ENCODE results near the gene TPSG1.
"Not testable (repeated sequence)": the region's sequence is repeated elsewhere in the genome, so short reads cannot be mapped to it uniquely, and the experiment has no call there.

Gene TPSG1

GRCh38 chr16:1256296-1256873 is 31.3 kb upstream of the TPSG1 start:
- not testable (repeated sequence) for H3K36me3 ChIP-seq (ENCODE audit: control insufficient read depth, insufficient read depth, low read length); H2AK5ac ChIP-seq (ENCODE audit: low read length); H3K4me1 ChIP-seq (ENCODE audit: control insufficient read depth, low read depth, low read length); DNase-seq; H3K9ac ChIP-seq (ENCODE audit: low read length); H3K23ac ChIP-seq (ENCODE audit: low read length); H3K4me3 ChIP-seq (ENCODE audit: low read length); H2BK15ac ChIP-seq (replicated peaks; ENCODE audit: low read depth); H3K56ac ChIP-seq (ENCODE audit: low read length); H3K4me2 ChIP-seq (ENCODE audit: low read length); H3K4ac ChIP-seq (ENCODE audit: low read depth, low read length); H3K79me2 ChIP-seq (ENCODE audit: control insufficient read depth, insufficient read depth, low read length); H3K18ac ChIP-seq (ENCODE audit: low read length); H4K8ac ChIP-seq (ENCODE audit: low read depth, low read length); H3K27ac ChIP-seq (ENCODE audit: low read depth, low read length); H2BK120ac ChIP-seq (ENCODE audit: low read depth, low read length); H2BK5ac ChIP-seq (ENCODE audit: low read length); H4K5ac ChIP-seq (ENCODE audit: low read length); H3K79me1 ChIP-seq (ENCODE audit: low read length)
- no CpG with 5 or more reads among the region's 23 CpGs for WGBS (ENCODE audit: extremely low coverage, insufficient coverage, low lambda C conversion rate)
- peaks cover 20% of the 10 kb centered on the region for H3K27me3 ChIP-seq (ENCODE audit: insufficient read depth, low read length, poor library complexity)

GRCh38 chr16:1255276-1256122 is 30.4 kb upstream of the TPSG1 start, which contains the start of gene TPSD1:
Gene TPSD1, plus strand, starts transcription at chr16:1256069. Its CDS starts 212 bp downstream, at chr16:1256281.
- not testable (repeated sequence) for DNase-seq; H4K8ac ChIP-seq (ENCODE audit: low read depth, low read length); H3K56ac ChIP-seq (ENCODE audit: low read length); H2BK15ac ChIP-seq (replicated peaks; ENCODE audit: low read depth); H3K4me2 ChIP-seq (ENCODE audit: low read length); H4K5ac ChIP-seq (ENCODE audit: low read length); H3K4me1 ChIP-seq (ENCODE audit: control insufficient read depth, low read depth, low read length); H2BK120ac ChIP-seq (ENCODE audit: low read depth, low read length); H3K4ac ChIP-seq (ENCODE audit: low read depth, low read length); H2BK5ac ChIP-seq (ENCODE audit: low read length); H3K9ac ChIP-seq (ENCODE audit: low read length); H3K27ac ChIP-seq (ENCODE audit: low read depth, low read length); H3K18ac ChIP-seq (ENCODE audit: low read length); H3K36me3 ChIP-seq (ENCODE audit: control insufficient read depth, insufficient read depth, low read length); H3K79me1 ChIP-seq (ENCODE audit: low read length); H3K4me3 ChIP-seq (ENCODE audit: low read length); H3K79me2 ChIP-seq (ENCODE audit: control insufficient read depth, insufficient read depth, low read length); H2AK5ac ChIP-seq (ENCODE audit: low read length); H3K23ac ChIP-seq (ENCODE audit: low read length)
- no CpG with 5 or more reads among the region's 26 CpGs for WGBS (ENCODE audit: extremely low coverage, insufficient coverage, low lambda C conversion rate)
- peaks cover 16% of the 10 kb centered on the region for H3K27me3 ChIP-seq (ENCODE audit: insufficient read depth, low read length, poor library complexity)

- H3K23ac ChIP-seq (ENCODE audit: low read length); DNase-seq: not testable (repeated sequence)
- WGBS (ENCODE audit: extremely low coverage, insufficient coverage, low lambda C conversion rate), result no CpG with 5 or more reads among the region's 3 CpGs
Measured at GRCh38 chr16:1254821-1255220, 29.8 kb upstream of the TPSG1 start.

GRCh38 chr16:1253701-1254364 is 28.8 kb upstream of the TPSG1 start:
- H3K4ac ChIP-seq (ENCODE audit: low read depth, low read length); H3K4me2 ChIP-seq (ENCODE audit: low read length); H2BK120ac ChIP-seq (ENCODE audit: low read depth, low read length); H4K5ac ChIP-seq (ENCODE audit: low read length); H3K23ac ChIP-seq (ENCODE audit: low read length); H3K27me3 ChIP-seq (ENCODE audit: insufficient read depth, low read length, poor library complexity); H3K79me2 ChIP-seq (ENCODE audit: control insufficient read depth, insufficient read depth, low read length); H3K4me3 ChIP-seq (ENCODE audit: low read length); H3K4me1 ChIP-seq (ENCODE audit: control insufficient read depth, low read depth, low read length); H3K18ac ChIP-seq (ENCODE audit: low read length); H3K56ac ChIP-seq (ENCODE audit: low read length); H3K79me1 ChIP-seq (ENCODE audit: low read length); H2BK15ac ChIP-seq (replicated peaks; ENCODE audit: low read depth); H2AK5ac ChIP-seq (ENCODE audit: low read length); H4K8ac ChIP-seq (ENCODE audit: low read depth, low read length); H3K27ac ChIP-seq (ENCODE audit: low read depth, low read length); H3K36me3 ChIP-seq (ENCODE audit: control insufficient read depth, insufficient read depth, low read length); H3K9ac ChIP-seq (ENCODE audit: low read length); DNase-seq; H2BK5ac ChIP-seq (ENCODE audit: low read length): not testable (repeated sequence)
- WGBS (ENCODE audit: extremely low coverage, insufficient coverage, low lambda C conversion rate), result no CpG with 5 or more reads among the region's 47 CpGs

More at GRCh38 chr16:1254821-1255220, 29.8 kb upstream of the TPSG1 start:
- H3K79me1 ChIP-seq (ENCODE audit: low read length); H2AK5ac ChIP-seq (ENCODE audit: low read length); H3K56ac ChIP-seq (ENCODE audit: low read length); H3K18ac ChIP-seq (ENCODE audit: low read length); H2BK15ac ChIP-seq (replicated peaks; ENCODE audit: low read depth); H3K36me3 ChIP-seq (ENCODE audit: control insufficient read depth, insufficient read depth, low read length); H3K4me2 ChIP-seq (ENCODE audit: low read length); H3K4ac ChIP-seq (ENCODE audit: low read depth, low read length); H3K79me2 ChIP-seq (ENCODE audit: control insufficient read depth, insufficient read depth, low read length); H2BK5ac ChIP-seq (ENCODE audit: low read length); H3K27ac ChIP-seq (ENCODE audit: low read depth, low read length); H4K8ac ChIP-seq (ENCODE audit: low read depth, low read length); H3K4me3 ChIP-seq (ENCODE audit: low read length); H3K27me3 ChIP-seq (ENCODE audit: insufficient read depth, low read length, poor library complexity); H4K5ac ChIP-seq (ENCODE audit: low read length); H2BK120ac ChIP-seq (ENCODE audit: low read depth, low read length); H3K9ac ChIP-seq (ENCODE audit: low read length); H3K4me1 ChIP-seq (ENCODE audit: control insufficient read depth, low read depth, low read length): not testable (repeated sequence)

GRCh38 chr16:1249031-1249755 is 24.1 kb upstream of the TPSG1 start:
- not testable (repeated sequence) for H3K27ac ChIP-seq (ENCODE audit: low read depth, low read length); H3K4me2 ChIP-seq (ENCODE audit: low read length); H3K79me2 ChIP-seq (ENCODE audit: control insufficient read depth, insufficient read depth, low read length); H3K4ac ChIP-seq (ENCODE audit: low read depth, low read length); H3K36me3 ChIP-seq (ENCODE audit: control insufficient read depth, insufficient read depth, low read length); H3K4me1 ChIP-seq (ENCODE audit: control insufficient read depth, low read depth, low read length); H2BK120ac ChIP-seq (ENCODE audit: low read depth, low read length); H3K9ac ChIP-seq (ENCODE audit: low read length); DNase-seq; H3K79me1 ChIP-seq (ENCODE audit: low read length); H3K27me3 ChIP-seq (ENCODE audit: insufficient read depth, low read length, poor library complexity); H3K18ac ChIP-seq (ENCODE audit: low read length); H3K4me3 ChIP-seq (ENCODE audit: low read length); H2BK15ac ChIP-seq (replicated peaks; ENCODE audit: low read depth); H3K23ac ChIP-seq (ENCODE audit: low read length); H4K5ac ChIP-seq (ENCODE audit: low read length); H3K56ac ChIP-seq (ENCODE audit: low read length); H2BK5ac ChIP-seq (ENCODE audit: low read length); H2AK5ac ChIP-seq (ENCODE audit: low read length); H4K8ac ChIP-seq (ENCODE audit: low read depth, low read length)
- no CpG with 5 or more reads among the region's 43 CpGs for WGBS (ENCODE audit: extremely low coverage, insufficient coverage, low lambda C conversion rate)
